Type B pancreatic cell (in vitro differentiated cells): ENCODE measurements around the gene CFAP221. TPM values are rescaled to one million over a fixed set of nuclear protein-coding genes. Genes with fewer than 3 reads are reported as not detected.

Experiments
- DNase-seq: peaks from one replicate; pipeline ENCODE4 v3.0.0; 2021; ENCODE audit warnings: mixed read lengths; ENCODE audit not compliant: unreplicated experiment; ENCODE audit errors: extremely low spot score
- H3K27ac Mint-ChIP-seq: 2 replicates; pipeline ENCODE4 v1.8.0; 2021; ENCODE audit warnings: mild to moderate bottlenecking, mixed read lengths
- H3K27me3 Mint-ChIP-seq: 2 replicates; pipeline ENCODE4 v1.8.0; 2021; ENCODE audit warnings: mixed read lengths
- H3K36me3 Mint-ChIP-seq: 2 replicates; pipeline ENCODE4 v1.8.0; 2021; ENCODE audit warnings: mixed read lengths
- H3K4me1 Mint-ChIP-seq: one replicate; pipeline ENCODE4 v1.8.0; 2021; ENCODE audit warnings: mixed read lengths; ENCODE audit not compliant: unreplicated experiment
- H3K4me3 Mint-ChIP-seq: 2 replicates; pipeline ENCODE4 v1.8.0; 2021; ENCODE audit warnings: mild to moderate bottlenecking, mixed read lengths
- H3K9me3 Mint-ChIP-seq: 2 replicates; pipeline ENCODE4 v1.8.0; 2021; ENCODE audit warnings: mixed read lengths
- CTCF ChIP-seq: fragments of 200-600 bp; sonication (generic); conservative IDR thresholded peaks from 2 replicates; pipeline ENCODE4 v1.5.0; 2021; ENCODE audit warnings: antibody characterized with exemption, mild to moderate bottlenecking
- total RNA-seq: library from RNA; stranded (reverse); gene quantifications from 2 replicates; pipeline ENCODE4 v1.2.1, GENCODE V29; 2021; ENCODE audit warnings: low replicate concordance

Gene CFAP221
- total RNA-seq, 1 donor from 2014 or later = 4.8 TPM

- Mint-ChIP-seq H3K9me3 (no peaks in the 10 kb centered on the region), H3K27me3 (no peaks in the 10 kb centered on the region), H3K4me1 (peaks cover 14% of the 10 kb centered on the region), H3K36me3 (peaks cover 18% of the 10 kb centered on the region), H3K27ac (no peak overlapping the region), H3K4me3 (no peak overlapping the region)
- no peak for TF ChIP-seq CTCF
- no peak for DNase-seq
These were observed 147.5 kb downstream of the CFAP221 start for GRCh38 chr2:119691651-119692245.

GRCh38 chr2:119692310-119692709 lies 148.1 kb downstream of the CFAP221 start:
- H3K36me3 Mint-ChIP-seq = peaks cover 13% of the 10 kb centered on the region
- H3K27ac Mint-ChIP-seq = no peak overlapping the region
- no peaks in the 10 kb centered on the region for H3K9me3 Mint-ChIP-seq
- H3K4me1 Mint-ChIP-seq = peaks cover 14% of the 10 kb centered on the region
- TF ChIP-seq CTCF = no peak
- no peak overlapping the region for H3K4me3 Mint-ChIP-seq
- no peaks in the 10 kb centered on the region for H3K27me3 Mint-ChIP-seq
- no peak for DNase-seq

GRCh38 chr2:119692954-119693353 lies 148.7 kb downstream of the CFAP221 start:
- Mint-ChIP-seq H3K4me1 (peaks cover 19% of the 10 kb centered on the region), H3K27ac (no peak overlapping the region)

GRCh38 chr2:119693567-119693966 lies 149.3 kb downstream of the CFAP221 start:
- Mint-ChIP-seq H3K36me3 (peaks cover 12% of the 10 kb centered on the region), H3K27me3 (no peaks in the 10 kb centered on the region), H3K4me1 (peaks cover 19% of the 10 kb centered on the region), H3K27ac (no peak overlapping the region), H3K4me3 (no peak overlapping the region), H3K9me3 (no peaks in the 10 kb centered on the region)
- DNase-seq = no peak
- TF ChIP-seq CTCF = no peak

More at GRCh38 chr2:119692954-119693353, 148.7 kb downstream of the CFAP221 start:
- no peak for TF ChIP-seq CTCF
- no peaks in the 10 kb centered on the region for H3K27me3 Mint-ChIP-seq
- peaks cover 12% of the 10 kb centered on the region for H3K36me3 Mint-ChIP-seq
- H3K9me3 Mint-ChIP-seq = no peaks in the 10 kb centered on the region
- no peak for DNase-seq
- H3K4me3 Mint-ChIP-seq = no peak overlapping the region

- Mint-ChIP-seq H3K4me3 (no peak overlapping the region), H3K27me3 (no peaks in the 10 kb centered on the region), H3K27ac (no peak overlapping the region), H3K9me3 (no peaks in the 10 kb centered on the region), H3K4me1 (peaks cover 19% of the 10 kb centered on the region), H3K36me3 (peaks cover 11% of the 10 kb centered on the region)
- no peak for TF ChIP-seq CTCF
- DNase-seq = no peak
These were observed 149.7 kb downstream of the CFAP221 start for GRCh38 chr2:119693967-119694366.

GRCh38 chr2:119694470-119694844 lies 150.2 kb downstream of the CFAP221 start:
- DNase-seq = no peak
- peaks cover 19% of the 10 kb centered on the region for H3K4me1 Mint-ChIP-seq
- no peak for TF ChIP-seq CTCF
- no peak overlapping the region for H3K27ac Mint-ChIP-seq
- H3K27me3 Mint-ChIP-seq = no peaks in the 10 kb centered on the region
- no peaks in the 10 kb centered on the region for H3K9me3 Mint-ChIP-seq
- no peak overlapping the region for H3K4me3 Mint-ChIP-seq
- H3K36me3 Mint-ChIP-seq = peaks cover 7% of the 10 kb centered on the region
